Measurements from ENCODE around the gene CMKLR1.

The CMKLR1 gene

DNA sequence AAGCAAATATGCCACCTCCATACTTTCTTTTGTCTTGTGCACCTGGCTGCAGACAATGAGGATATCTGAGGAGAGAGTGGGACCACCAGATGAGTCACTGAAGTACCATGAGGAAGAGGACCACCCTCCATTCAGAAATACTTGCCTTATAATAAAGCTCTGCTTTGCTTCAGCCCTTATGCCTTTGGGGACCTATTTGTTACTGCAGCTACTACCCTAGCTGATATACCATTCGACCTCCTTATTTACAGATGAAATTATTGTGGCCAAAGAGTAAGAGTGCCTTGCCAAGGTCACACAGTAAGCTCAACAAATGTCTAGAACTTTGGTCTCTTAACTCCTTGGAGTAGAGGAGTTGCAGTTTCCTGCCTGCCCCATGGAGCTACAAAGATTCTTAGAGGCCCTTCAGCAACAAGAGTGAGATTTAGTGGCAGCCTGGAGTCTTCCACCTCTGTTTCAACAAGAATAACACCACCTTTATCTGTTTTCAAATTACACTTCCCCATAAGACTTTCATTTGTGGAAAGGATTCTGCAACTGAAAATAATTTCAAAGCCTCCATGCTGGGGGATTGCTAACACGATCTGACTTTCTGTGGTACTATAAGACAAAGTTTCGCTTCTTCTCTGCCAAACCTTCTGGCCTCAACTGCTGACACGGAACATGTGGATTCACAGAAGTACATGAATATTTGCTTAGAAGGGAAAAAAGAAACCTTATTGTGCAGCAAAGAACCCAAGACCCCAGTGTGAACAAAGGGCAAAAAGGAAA is 3.6 kb downstream of the CMKLR1 start:
- TF ChIP-seq ZNF274 (IDR thresholded peaks at IDR 0.05; ENCODE audit: low read depth, low read length): no peak
- no peak overlapping the region for H3K4me3 ChIP-seq (ENCODE audit: low read length)

- H3K4me3 ChIP-seq (ENCODE audit: low read length): no peak overlapping the region
- no peak for TF ChIP-seq ZNF274 (IDR thresholded peaks at IDR 0.05; ENCODE audit: low read depth, low read length)
These were observed 5.0 kb downstream of the CMKLR1 start for GRCh38 chr12:108333898-108334699.

- no peak overlapping the region for H3K4me3 ChIP-seq (ENCODE audit: low read length)
- no peak for TF ChIP-seq ZNF274 (IDR thresholded peaks at IDR 0.05; ENCODE audit: low read depth, low read length)
These were observed 6.2 kb downstream of the CMKLR1 start for GRCh38 chr12:108332791-108333382.

GRCh38 chr12:108328420-108328819 is 10.7 kb downstream of the CMKLR1 start:
- no peak overlapping the region for H3K4me3 ChIP-seq (ENCODE audit: low read length)
- TF ChIP-seq ZNF274 (IDR thresholded peaks at IDR 0.05; ENCODE audit: low read depth, low read length): no peak

GRCh38 chr12:108327621-108328344 is 11.3 kb downstream of the CMKLR1 start:
- TF ChIP-seq ZNF274 (IDR thresholded peaks at IDR 0.05; ENCODE audit: low read depth, low read length): no peak
- no peak overlapping the region for H3K4me3 ChIP-seq (ENCODE audit: low read length)

GRCh38 chr12:108326254-108326750 is 12.8 kb downstream of the CMKLR1 start:
- TF ChIP-seq ZNF274 (IDR thresholded peaks at IDR 0.05; ENCODE audit: low read depth, low read length): no peak
- H3K4me3 ChIP-seq (ENCODE audit: low read length): no peak overlapping the region

DNA sequence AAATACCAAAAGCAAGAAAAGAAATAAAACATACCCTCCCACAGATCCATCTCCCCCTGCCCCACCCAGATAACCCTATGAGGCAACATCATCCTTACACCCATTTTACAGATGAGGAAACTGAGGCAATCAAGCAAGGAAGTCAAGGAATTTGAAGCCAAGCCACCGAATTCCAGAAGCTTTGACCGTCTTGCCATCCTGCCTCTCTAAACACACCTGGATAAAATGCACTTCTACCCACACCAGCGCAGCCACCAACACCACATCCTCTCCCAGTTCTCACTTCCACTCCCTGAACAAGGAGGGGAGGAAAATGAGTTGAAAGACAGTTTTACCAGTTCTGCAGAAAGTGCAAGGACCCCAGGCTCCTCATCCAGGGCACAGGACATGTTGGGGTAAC is 13.6 kb downstream of the CMKLR1 start:
- H3K4me3 ChIP-seq (ENCODE audit: low read length): no peak overlapping the region
- TF ChIP-seq ZNF274 (IDR thresholded peaks at IDR 0.05; ENCODE audit: low read depth, low read length): no peak

DNA sequence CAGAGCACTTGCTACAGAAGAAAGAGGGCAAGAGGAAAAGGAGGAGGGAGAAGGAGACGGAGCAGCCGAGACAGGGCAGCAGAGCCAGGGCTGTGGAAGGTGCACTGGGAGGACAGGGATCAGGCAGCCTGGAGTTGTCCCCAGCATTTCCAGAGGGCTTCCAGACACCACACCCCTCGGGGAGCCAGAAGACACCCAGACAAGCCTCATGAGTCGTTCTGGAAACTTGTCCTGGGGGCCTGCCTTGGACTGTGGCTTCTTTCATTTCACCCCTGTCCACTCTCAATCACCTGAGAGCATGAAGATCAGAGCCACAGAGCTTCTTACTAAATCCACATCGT is 14.1 kb downstream of the CMKLR1 start:
- no peak overlapping the region for H3K4me3 ChIP-seq (ENCODE audit: low read length)
- TF ChIP-seq ZNF274 (IDR thresholded peaks at IDR 0.05; ENCODE audit: low read depth, low read length): no peak

- no peak for TF ChIP-seq ZNF274 (IDR thresholded peaks at IDR 0.05; ENCODE audit: low read depth, low read length)
- H3K4me3 ChIP-seq (ENCODE audit: low read length): no peak overlapping the region
These were observed 14.6 kb downstream of the CMKLR1 start for GRCh38 chr12:108324351-108325017.

GRCh38 chr12:108323581-108323980 is 15.5 kb downstream of the CMKLR1 start:
- no peak overlapping the region for H3K4me3 ChIP-seq (ENCODE audit: low read length)
- no peak for TF ChIP-seq ZNF274 (IDR thresholded peaks at IDR 0.05; ENCODE audit: low read depth, low read length)

DNA sequence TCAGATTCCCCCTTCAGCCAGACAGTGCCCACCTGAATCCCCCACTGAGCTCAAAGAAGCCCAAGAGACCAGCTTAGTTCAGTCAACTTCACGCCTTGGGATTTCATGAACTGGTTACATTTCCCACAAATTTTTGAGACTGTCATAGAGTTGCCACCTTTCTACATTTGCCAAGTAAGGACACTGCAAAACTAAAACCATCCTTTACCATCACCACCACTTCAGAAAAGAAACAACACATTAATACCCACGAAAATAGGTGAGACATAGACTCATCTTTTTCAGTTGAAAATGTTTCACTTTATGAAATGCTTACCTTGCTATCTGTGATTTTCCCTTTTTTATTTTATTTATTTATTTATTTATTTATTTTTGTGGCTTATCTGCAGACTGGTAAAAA is 16.1 kb downstream of the CMKLR1 start:
- H3K4me3 ChIP-seq (ENCODE audit: low read length): no peak overlapping the region
- TF ChIP-seq ZNF274 (IDR thresholded peaks at IDR 0.05; ENCODE audit: low read depth, low read length): no peak

- no peak overlapping the region for H3K4me3 ChIP-seq (ENCODE audit: low read length)
- no peak for TF ChIP-seq ZNF274 (IDR thresholded peaks at IDR 0.05; ENCODE audit: low read depth, low read length)
These were observed 17.4 kb downstream of the CMKLR1 start for GRCh38 chr12:108321688-108322087.

DNA sequence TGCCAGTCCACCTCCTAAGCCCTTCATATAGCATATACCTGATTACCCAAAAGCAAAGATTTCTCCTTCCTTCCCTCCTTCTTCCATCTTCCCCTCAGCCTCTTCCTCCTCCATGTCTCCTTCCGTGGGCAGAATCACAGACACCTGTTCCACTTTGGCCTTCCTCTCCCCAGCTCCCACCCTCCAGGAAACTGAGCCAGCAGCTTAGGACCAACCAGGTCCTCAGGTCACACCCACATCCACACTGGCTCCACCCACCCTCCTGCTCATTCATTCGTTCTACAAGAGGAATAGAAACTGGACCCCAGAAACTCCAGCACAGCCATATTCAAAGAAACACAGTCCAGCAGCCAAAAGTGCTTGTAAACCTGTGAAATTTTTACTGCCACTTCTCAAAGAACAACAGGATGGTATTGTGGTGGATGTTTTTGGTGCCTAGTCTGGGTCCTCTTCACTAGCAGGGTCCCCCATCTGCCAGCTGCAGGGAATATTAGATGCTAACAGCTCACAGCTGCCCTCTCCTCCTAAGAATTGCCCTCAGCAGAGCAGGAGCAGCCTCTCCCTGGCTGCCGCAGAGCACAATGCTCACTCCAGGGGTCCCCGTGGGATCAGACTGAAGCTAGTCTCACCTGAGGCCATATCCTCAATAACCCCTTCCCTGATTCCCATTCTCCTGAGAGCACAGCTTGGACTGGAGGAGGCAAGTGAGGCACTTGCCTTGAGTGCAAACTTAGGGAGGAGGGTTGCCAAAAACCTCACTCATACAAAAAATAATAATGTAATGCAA is 18.4 kb downstream of the CMKLR1 start:
- H3K4me3 ChIP-seq (ENCODE audit: low read length): no peak overlapping the region
- TF ChIP-seq ZNF274 (IDR thresholded peaks at IDR 0.05; ENCODE audit: low read depth, low read length): no peak
